ENCODE measurements around the gene CDH10.

DNA sequence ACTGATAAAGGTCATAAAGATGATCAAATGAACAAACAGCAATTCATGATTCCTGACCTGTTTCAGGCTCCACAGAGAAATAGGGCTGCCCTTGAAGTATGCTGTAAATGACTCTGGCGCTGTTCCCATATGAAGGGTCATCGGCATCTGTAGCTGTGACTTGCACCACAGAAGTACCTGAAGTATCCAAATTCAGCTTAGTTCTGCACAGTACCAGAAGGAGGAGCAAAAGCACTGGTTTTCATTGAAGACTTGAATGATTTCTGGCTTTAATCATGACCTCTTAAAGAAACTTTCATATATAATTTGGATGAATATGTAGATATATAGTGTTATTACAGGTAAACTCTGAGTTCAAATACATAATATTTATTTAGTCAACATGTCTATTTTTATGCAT lies 109.1 kb downstream of the CDH10 start:
- TF ChIP-seq, protein P1, sequence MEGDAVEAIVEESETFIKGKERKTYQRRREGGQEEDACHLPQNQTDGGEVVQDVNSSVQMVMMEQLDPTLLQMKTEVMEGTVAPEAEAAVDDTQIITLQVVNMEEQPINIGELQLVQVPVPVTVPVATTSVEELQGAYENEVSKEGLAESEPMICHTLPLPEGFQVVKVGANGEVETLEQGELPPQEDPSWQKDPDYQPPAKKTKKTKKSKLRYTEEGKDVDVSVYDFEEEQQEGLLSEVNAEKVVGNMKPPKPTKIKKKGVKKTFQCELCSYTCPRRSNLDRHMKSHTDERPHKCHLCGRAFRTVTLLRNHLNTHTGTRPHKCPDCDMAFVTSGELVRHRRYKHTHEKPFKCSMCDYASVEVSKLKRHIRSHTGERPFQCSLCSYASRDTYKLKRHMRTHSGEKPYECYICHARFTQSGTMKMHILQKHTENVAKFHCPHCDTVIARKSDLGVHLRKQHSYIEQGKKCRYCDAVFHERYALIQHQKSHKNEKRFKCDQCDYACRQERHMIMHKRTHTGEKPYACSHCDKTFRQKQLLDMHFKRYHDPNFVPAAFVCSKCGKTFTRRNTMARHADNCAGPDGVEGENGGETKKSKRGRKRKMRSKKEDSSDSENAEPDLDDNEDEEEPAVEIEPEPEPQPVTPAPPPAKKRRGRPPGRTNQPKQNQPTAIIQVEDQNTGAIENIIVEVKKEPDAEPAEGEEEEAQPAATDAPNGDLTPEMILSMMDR (conservative IDR thresholded peaks at IDR 0.05), result peak; percentile 27
- TF ChIP-seq ZFX (IDR thresholded peaks at IDR 0.05), result no peak

Measured in C4-2B (cell line).